ENCODE data around the gene AXIN1.

AXIN1 gene

GRCh38 chr16:352547-353403 lies at the start of gene AXIN1:
Gene AXIN1, minus strand, starts transcription at chr16:352723. Its CDS starts 5,698 bp downstream, at chr16:347025.
- peak; percentile 96 for DNase-seq (ENCODE audit: low read depth)
- peak within 1 kb of the TSS; percentile 66 for H3K4me3 ChIP-seq (ENCODE audit: low read depth, low read length)
- TF ChIP-seq CTCF (conservative IDR thresholded peaks at IDR 0.05; ENCODE audit: low read depth, low read length): peak; percentile 35

DNA sequence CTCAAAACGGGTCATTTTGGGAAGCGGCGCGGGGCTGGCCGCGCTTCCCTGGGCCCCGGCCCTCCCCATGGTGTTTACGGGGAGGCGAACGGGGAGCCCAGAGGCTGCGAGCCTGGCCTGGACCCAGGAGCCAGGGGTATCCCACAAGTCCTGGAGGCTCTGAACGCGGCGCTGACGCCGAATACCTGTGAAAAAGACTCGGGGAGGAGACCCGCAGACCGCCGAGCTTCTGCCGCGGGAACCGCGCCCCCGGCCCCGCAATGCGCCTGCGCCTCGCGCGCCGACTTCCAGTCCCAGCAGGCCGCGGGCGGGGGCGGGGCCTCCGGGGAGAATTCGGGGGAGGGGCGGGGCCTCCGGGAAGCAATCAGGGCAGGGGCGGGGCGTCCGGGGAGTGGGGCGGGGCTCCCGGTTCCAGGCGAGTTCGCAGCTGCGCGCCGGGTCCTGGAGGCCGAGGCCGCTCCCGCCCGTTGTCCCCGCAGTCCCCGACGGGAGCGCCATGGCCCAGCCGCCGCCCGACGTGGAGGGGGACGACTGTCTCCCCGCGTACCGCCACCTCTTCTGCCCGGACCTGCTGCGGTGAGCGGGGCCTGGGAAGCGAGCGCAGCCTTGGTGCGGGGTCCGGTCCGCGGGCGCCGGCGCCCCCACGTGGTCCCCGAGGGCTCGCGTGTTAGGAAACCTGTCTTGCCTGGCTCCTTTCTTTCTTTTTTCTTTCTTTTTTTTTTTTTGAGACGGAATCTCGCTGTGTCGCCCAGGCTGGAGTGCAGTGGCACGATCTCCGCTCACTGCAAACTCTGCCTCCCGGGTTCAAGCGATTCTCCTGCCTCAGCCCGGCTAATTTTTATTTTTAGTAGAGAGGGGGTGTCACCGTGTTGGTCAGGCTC lies 49.2 kb upstream of the AXIN1 start, which contains the start of gene DECR2:
TSS of gene DECR2 (plus strand) at position 418 of the 881 bp plus-strand sequence. CDS start at position 497, 79 bp downstream.
- peak within 1 kb of the TSS; percentile 88 for H3K4me3 ChIP-seq (ENCODE audit: low read depth, low read length)
- peak; percentile 92 for DNase-seq (ENCODE audit: low read depth)

GRCh38 chr16:400061-400591 lies 47.6 kb upstream of the AXIN1 start:
- no peak for DNase-seq (ENCODE audit: low read depth)
- H3K4me3 ChIP-seq (ENCODE audit: low read depth, low read length): peak overlapping the region; percentile 88
- TF ChIP-seq CTCF (conservative IDR thresholded peaks at IDR 0.05; ENCODE audit: low read depth, low read length): no peak

More for the DNA sequence above, 49.2 kb upstream of the AXIN1 start, which contains the start of gene DECR2:
- peak; percentile 37 for TF ChIP-seq CTCF (conservative IDR thresholded peaks at IDR 0.05; ENCODE audit: low read depth, low read length)

GRCh38 chr16:399340-400019 lies 47.0 kb upstream of the AXIN1 start:
- no peak overlapping the region for H3K4me3 ChIP-seq (ENCODE audit: low read depth, low read length)
- no peak for TF ChIP-seq CTCF (conservative IDR thresholded peaks at IDR 0.05; ENCODE audit: low read depth, low read length)
- DNase-seq (ENCODE audit: low read depth): no peak

DNA sequence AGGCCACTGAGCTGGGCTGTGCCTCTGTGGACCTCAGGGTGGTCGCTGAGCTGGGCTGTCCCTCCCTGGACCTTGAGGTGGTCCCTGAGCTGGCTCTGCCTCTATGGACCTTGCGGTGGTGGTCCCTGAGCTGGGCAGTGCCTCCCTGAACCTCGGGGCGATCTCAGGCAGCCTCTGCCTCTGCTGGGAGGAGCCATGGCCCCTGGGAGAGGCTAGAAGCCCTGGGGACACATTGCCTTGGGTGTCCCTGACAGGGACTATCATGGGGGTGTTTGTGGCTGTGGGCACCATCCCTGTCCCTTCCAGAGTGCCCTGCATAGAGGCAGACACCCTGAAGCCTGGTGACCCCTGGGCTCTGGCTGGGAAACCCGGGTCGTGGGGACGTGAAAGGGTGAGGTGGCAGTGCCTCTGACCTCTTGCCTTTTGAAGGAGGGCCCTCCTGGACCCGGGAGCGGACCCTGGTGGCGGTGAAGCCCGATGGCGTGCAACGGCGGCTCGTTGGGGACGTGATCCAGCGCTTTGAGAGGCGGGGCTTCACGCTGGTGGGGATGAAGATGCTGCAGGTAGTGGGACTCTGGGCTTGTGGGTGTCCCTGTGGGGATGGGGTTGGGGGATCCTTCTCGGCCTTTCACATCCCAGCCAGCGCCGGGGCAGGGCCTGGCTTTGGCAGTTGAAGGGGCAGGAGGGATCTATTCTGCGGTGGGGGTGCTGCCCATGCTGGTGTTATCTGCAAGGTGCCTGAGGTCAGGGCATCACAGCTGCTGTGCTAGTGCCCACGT lies 46.2 kb upstream of the AXIN1 start:
- TF ChIP-seq CTCF (conservative IDR thresholded peaks at IDR 0.05; ENCODE audit: low read depth, low read length): no peak
- no peak for DNase-seq (ENCODE audit: low read depth)
- H3K4me3 ChIP-seq (ENCODE audit: low read depth, low read length): no peak overlapping the region

Data from choroid plexus epithelial cell (primary cell).